GM19397 (cell line): ENCODE measurements around the gene KLF13.

ENCODE experiments used
- ATAC-seq: cut with Tn5 transposase; IDR thresholded peaks from one replicate; pipeline ENCODE4 v1.9.1; 2021; ENCODE audit warnings: mild to moderate bottlenecking, moderate library complexity; ENCODE audit not compliant: unreplicated experiment

The KLF13 gene

DNA sequence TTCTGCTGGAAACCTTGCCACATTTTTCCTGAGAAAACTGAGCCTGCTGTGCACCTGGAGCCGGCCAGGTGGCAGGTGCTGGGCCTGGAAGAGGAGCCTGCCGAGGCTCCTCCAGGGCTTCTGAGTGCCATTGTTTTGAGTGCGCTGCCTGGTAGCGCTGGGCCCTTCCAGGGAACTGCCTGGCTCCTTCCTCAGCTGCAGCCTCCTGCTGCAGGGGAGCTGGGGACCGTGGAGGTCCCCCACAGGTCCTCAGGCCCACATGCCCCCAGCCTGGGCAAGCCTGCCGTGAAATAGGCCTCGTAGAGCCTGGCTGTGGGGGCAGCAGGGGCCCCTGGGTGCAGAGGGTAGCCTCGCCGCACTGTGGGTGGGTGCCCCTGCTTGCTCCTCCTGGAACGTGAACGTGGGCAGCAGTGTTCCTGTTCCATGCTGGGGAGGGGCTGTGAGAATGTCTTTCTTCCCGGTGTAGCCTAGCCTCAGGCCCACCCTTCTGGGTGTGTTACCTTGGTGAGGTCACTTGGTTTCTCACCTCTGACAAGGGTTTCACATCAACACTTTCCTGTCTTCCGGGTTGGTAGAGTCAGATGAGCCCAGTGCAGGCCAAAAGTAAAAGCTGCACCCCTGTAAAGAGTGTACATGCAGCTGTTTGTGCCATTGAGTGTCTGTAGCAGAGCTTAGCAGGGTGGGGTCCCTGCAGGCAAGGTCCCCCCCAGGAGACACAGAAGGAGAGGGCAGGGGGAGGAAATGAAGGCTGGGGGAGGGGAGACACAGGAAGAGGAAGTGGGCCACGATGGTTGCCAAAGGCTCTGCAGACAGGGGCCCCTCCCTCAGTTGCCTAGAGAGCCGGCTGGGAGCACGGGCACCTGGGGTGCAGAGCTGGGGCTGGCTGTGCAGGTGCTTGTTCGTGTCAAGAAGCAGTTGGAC lies 34.5 kb downstream of the KLF13 start:
- peak; percentile 51 for ATAC-seq

DNA sequence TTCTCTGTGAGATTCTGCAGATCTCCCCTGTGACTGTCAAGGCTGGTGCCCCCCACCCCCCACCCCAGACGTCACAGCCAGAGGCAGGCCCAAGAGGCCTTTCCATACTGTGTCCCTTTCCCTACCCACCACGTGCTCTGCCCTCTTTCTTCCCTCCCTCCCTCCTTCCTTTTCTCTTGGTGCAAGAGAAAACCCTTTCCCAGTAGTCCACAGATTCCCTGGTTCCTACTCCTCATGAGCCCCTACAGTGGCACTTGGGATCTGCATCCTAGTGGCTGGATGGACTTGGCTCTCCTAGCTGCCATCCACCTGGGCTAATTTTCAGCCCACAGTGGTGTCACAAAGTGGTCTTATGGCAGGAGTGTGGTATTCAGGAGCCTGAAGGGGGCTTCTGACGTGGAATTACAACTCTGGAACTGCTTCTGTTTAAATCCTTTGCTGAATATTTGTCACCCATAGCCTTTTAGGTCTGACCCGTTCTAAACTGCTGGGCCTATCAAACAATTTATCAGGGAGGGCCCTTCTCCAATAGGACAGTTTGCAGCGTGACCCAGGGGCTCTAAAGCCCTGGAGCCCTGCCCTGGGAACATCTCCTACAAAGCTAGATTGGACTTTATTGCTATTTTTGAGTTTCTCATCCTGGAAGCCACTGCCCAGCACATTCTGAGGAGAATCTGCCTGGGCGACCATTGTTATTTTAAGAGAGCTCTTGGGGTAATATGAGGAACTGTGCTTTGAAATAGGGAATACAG lies 35.3 kb downstream of the KLF13 start:
- ATAC-seq, result no peak

DNA sequence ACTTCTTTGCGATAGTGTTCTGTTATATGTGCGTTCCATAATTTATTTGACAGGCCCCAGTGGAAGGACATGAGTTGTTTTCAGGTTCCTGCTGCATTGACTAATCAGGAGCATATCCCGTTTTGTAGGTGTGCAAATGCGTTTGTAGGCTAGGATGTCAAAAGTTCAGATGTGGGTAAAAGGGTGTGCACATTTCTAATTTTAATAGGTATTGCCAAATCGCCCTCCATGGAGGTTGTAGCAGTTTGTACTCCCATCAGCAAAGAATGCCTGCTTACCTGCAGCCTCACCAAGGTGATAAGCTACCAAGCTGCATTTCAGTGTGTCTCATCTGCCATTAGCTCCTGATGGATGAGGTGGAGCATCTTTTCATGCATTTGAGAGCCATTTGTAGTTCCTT lies 36.3 kb downstream of the KLF13 start:
- no peak for ATAC-seq

DNA sequence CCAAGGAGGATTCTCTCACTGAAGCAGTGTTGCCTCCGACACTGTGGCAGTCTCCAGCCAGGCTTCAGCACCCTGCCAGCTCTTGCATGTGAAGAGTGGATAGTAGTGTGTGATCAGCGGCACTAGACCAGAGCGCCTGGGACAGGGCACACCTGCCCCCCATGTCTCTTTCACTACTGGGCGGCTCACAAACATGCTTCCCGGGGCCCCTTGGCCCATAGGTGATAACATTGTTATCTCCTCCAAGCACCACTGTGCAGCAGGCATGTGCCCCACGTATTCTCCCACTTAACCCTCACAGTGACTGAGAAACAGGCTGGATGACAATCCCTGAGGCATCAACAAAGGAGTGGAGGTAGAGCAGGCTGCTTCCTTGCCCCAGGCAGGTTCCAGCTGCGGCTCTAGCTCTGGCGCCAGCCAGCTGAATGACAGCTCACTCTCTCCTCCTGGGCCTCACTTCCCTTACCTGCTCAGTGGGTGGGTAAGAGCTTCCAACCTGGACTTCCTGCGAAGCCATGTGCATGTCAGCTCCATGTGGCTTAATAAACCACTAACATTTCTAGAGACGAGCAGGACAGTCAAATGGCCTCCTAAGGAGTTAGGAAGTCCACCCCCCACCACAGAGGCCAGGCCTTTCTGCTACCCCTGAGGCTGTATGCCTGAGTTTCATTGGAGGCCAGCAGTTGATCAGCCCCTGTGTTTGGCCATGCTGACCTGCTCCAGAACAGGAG lies 37.8 kb downstream of the KLF13 start:
- no peak for ATAC-seq

DNA sequence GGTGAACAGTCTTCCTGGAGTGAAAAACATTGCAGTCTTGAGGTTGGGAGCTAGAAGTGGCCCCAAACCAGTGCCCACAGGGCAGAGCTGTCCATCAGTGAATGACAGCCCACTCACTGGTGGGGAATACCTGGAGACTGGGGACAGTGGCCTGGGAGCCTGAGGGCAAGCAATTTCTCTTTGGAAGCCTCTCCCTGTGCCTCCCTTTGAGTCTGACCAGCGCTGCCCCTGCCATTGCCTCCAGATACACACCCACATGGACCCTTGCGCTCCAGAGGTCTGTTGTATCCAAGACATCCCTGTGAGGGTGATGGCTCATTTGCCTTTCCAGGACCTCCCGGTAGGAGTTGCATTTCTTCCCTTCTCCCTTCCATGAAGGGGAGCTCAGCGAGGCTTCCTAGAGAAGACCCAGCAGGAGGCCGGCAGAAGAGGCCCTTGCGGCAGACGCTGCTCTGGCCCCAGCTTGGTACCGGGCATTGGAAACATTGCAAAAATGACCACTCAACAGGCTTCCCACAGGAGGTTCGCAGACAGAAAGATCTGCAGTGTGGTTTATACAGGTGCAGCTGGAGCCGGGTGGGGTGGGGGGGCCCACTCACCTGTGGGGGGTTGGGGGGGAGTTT lies 38.5 kb downstream of the KLF13 start:
- ATAC-seq, result no peak

DNA sequence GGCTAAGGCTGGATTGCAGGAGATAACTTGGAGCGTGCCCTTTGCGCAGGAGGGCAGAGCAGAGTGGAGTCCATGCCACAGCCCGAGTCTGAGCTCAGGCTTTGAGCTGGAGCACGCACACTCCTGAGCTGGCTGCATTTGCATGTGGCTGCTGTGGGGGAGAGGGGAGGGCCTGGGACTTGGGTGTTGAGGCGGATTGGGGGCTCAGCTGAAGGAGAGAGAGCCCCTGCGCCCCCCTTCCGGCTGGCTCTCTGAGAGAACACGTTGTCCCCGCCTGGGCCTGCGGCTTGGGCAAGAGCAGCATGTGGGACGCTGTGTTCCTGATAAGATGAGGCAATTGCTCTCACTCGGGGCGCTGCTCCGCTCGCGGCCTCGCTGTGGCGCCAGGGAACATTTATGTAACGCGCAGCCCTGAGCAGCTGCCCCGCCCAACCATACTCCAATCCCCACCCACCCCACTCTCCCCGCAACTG lies 39.1 kb downstream of the KLF13 start:
- ATAC-seq, result peak; percentile 54

DNA sequence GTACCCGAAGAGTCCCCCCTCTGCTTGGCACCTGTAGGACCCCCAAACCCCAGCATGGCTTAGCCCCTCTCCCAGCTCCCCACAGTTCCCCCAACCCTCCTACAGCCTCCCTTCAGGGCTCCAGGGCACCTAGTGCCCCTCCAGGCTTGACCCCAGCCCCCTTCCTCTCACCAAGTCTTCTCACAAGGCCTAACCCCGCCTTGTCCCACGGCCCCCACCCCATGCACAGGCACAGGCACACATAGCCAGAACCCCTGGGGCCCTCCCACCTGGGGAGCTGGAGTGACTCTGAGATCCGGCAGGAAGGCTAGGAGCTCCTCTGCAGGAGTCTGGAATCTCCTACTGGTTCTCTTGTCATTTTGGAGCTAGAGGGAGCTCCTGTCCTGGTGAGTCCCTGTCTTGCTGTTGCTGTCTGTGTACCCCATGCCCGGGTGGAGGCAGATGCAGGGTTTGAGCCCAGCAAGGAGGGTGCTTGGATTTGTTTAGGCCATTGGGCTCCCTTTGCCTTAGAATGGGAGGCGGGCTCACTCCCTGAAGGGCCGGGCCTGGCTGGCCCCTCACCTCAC lies 39.6 kb downstream of the KLF13 start:
- ATAC-seq, result no peak

DNA sequence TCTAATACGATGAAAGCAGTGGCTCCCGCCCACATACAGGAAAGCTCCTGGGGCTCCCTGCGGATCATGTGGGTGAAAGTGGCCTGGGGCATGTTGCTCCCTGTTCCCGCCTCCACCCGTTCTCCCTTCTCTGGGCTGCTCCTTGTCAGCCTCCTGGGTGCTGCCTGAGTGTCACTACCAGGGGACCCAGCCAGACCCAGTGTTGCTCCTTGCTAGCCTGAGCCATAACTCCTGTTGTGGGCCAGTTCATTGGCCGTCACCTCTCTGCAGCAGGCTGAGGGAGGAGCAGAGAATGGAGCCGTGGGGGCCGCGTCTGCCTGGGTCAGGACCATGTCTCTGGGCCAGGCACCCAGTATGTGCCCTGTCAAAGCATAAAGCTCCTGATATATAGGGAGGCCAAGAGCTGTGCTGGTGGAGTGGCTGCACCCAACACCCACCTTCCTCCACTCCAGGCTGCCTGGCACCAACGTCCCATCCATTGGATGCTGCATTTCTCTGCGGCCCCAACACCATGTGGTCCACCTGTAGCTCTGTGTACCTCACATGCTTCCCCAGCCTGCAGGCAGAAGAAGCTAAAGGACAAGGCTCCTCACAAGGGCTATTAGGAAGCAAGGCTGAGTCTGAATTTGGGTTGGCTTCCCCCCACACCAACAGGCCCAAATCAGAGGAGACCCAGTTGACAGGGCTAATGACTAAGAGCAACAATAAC lies 40.5 kb downstream of the KLF13 start:
- no peak for ATAC-seq

DNA sequence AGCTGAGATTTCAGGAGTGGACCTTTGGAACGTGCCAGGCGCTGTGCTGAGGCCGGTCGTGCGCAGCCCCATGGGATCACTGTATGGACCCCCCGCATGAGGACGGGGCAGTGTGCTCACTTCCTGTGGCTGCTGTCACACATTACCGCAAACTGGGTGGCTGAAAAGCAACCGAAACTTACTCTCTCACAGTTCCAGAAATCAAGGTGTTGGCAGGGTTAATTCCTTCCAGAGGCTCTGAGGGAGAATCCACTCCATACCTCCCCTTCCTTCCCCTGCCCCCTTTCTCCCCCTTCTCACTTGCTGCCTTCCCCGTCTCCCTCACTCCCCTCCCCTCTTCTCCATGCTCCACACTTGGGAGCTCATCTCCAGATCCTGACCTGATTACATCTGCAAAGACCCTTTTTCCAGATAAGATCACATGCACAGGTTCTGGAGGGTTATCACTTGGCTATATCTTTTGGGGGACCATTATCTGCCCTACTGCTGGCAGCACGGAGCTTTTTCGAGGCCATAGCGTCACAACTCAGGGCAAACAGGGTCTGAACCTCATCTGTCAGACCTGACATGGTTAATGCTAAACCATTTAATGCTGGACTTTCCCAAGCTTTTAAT lies 41.2 kb downstream of the KLF13 start:
- ATAC-seq, result no peak

DNA sequence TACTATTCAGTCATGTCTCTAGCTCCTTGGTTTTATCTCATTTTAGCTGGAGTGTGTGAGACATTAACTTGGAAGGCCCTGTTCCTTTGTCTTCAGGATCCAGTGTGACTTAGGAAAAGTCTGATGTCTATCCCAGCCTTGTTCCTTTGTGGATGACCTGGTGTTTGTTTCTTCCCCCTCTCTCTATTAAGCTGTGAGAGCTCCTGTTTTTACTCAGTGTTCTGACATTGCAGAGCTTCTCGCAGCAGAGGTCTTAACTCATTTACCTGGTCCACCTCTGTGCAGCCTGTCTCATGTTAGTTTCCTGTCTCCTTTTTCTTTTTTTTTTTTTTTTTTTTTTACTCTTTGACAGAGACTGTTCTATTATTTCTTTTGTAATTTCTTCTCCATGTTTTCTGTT lies 43.1 kb downstream of the KLF13 start:
- ATAC-seq, result no peak

DNA sequence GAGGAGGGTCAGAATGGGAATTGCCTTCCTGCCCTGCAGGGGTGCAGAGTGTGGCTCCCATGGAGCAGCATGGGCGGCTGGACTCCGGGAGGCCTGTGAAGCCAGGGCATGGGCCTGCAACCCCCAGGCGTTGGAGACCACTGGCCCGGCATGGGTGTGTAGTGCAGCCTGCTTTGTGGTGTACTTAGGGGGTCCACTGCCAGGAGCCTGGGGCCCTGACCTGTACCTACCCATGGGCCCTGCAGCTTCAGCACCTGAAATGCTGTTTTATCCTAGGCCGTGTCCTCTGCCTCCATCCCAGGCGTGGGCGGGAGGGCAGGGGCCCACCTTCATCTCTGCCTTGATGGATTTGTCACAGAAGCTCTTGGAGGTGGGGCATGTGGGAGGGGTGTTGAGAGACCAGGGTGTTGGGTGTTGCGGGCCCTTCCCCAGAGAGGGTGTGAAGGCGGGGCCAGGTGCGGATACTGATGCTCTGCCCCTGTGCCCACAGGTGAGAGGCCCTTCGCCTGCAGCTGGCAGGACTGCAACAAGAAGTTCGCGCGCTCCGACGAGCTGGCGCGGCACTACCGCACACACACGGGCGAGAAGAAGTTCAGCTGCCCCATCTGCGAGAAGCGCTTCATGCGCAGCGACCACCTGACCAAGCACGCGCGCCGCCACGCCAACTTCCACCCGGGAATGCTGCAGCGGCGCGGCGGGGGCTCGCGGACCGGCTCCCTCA lies 45.0 kb downstream of the KLF13 start:
- no peak for ATAC-seq

DNA sequence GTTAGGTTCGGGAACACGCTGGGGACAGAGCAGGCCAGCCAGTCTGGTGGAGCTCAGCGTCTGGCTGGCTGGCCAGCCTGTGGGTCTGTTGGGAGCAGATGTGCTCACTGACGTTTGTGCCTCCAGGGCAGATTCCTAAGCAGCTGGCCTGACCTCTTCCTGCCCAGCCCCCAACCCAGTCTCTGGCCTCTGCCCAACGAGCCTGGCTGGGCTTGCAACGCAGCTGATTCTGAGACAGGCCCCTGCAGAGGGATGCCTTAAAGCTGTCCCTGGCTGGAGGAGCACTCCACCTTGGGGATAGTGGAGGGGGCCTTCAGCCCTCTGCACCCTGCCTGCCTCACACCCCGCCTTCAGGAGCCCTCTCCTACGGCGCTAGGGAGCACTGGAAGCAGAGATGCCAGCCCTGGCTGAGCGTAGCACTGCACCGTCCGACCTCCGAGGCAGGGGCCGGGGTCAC lies 46.0 kb downstream of the KLF13 start:
- no peak for ATAC-seq

DNA sequence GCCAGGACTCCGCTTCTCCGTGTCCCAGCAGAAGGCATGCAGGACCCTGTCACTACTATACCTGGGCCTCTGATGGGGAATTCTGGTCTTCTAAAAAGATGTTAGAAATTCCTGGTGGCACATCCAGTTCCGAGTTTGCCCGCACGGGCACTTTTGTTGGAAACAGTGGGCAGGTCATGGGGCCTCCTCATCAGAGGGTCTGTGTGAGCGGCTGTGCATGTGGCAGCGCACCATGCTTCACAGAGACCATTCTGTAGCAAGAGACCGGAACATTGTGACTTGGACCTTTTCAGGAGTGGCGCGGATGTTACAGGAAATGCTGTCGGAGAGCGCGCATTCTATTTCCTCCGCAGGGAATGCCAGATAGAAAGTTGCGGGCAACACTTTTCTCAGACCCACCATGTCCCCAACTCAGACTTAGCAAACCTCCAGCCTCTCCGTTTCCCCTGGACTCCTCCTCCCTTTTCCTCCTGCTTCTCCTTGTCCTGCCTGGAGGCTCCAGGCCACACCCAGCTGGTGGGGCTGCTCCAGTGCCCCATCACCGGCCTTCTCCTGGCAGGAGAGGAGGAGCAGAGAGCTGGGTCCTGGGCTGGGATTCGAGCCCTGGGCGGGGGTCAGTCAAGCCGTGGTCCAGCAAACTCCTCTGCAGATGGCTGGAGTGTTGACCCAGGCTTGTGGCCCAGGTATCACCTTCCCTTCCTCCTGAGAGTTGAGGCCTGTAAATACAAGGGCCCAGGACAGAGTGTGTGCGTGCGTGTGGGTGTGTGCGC lies 46.6 kb downstream of the KLF13 start:
- no peak for ATAC-seq

DNA sequence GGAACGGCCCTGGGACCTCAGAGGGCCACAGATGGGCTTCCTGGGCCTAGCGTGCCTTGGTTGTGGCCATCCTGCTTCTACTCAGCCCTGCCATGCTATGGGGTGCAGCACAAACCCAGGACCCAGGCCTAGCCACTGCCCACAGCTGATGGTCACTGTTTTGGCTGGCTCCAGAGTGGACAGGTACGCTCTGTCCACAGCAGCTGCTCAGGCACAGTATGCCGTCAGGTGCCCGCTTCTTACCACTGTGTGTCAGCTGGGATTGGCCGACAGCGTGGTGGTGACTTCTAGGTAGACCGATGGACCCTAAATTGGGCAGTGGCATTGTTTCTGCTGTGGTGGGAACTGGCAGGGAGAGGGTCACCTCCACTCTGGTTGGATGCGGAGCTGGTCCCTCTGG lies 47.3 kb downstream of the KLF13 start:
- ATAC-seq, result no peak

DNA sequence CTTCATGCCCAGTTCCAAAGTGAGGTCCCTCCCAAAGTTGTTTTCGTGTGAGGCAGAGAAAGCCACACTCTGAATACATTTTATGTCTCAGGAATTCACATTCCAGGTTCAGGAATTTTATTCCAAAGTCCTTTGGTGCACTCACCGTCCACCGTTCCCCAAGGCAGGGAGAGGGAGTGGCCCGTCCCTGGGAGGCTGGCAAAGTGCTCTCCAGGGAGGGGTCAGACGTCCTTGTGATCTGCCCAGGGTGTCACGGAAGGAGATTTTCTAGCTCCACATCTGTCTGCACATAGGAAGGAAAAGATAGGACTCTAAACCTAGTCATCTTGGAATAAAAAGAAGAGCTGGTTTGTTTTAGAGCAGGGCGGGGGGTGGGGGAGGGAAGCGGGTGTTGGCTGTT lies 47.9 kb downstream of the KLF13 start:
- ATAC-seq, result no peak

DNA sequence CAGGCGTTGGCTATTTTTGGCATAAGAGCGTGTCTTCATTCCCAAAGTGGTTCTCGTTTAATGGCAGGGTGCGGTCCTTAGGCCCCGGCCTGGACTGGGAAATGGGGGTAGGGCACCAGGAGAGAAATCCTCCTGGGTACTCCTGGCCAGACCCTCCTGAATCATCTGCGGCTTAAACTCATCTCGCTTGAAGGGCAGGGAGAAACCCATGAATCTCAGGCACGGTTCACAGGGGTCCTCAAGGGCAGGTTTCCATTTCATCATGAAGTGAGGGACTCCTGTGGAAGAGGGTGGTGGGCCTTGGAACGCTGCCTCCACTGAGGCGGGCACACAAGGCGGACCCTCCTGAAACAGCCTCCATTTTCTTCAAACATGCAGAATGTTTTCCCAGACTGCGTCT lies 48.4 kb downstream of the KLF13 start:
- ATAC-seq, result no peak

DNA sequence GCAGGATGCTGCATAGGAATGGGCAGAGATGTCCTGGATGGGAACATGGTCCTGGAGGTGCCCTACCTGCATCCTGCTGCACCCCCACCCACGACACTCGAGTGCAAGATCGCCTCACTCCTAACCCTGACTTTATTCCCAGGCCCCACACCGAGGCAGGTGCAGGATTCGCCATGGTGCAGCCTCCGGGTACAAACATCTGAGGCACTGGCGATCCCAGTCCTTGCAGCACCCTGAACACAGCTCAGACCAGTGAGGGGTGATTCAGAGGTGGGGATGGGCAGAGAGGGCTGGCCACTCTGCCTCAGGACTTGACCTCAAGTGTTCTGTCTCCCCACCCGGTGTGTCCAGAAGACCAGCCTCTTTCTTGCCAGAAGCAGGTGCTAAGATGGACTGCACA lies 49.1 kb downstream of the KLF13 start:
- no peak for ATAC-seq

DNA sequence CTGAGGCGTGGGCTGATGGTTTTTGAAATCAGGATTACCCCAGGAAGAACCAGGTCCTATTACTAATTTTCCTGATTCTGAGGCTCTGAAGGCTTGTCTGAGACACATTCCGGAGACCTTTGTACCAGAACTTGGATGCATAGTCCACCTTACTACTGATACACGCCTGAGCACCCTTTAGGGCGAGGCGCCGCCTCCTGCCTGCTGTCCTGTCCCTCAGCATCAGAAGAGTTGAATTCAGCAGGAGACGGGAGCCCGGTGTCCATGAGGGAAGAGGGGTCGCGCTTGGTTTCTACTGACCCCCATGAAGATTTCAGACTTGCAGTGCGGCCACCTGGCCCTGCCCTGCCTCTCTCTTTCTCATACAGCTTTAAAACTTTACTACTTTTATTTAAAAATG lies 49.9 kb downstream of the KLF13 start:
- ATAC-seq, result no peak
